Hepatocyte (in vitro differentiated cells): ENCODE data around the gene MZF1.

Source experiments
- CTCF ChIP-seq: fragments of 200-600 bp; sonication (generic); IDR thresholded peaks from 2 replicates; pipeline ENCODE4 v1.5.1; 2016; ENCODE audit warnings: antibody characterized with exemption, mild to moderate bottlenecking; ENCODE audit not compliant: poor library complexity
- EZH2 ChIP-seq: fragments of 200-600 bp; sonication (generic); IDR thresholded peaks from 2 replicates; pipeline ENCODE4 v1.6.1; 2016; ENCODE audit warnings: antibody characterized with exemption, mild to moderate bottlenecking, borderline replicate concordance
- EZH2phosphoT487 ChIP-seq: fragments of 200-600 bp; sonication (generic); IDR thresholded peaks from one replicate; pipeline ENCODE4 v1.6.1; 2018; ENCODE audit warnings: antibody characterized with exemption, mild to moderate bottlenecking, low read depth, moderate library complexity; ENCODE audit not compliant: unreplicated experiment, severe bottlenecking

- TF ChIP-seq EZH2: no peak
- TF ChIP-seq CTCF: no peak
- TF ChIP-seq EZH2phosphoT487: no peak
These were observed at the start of gene MZF1 for GRCh38 chr19:58572818-58573657.
